HG02938 (cell line): ENCODE results near the gene FOXJ3.

ENCODE experiments used
- ATAC-seq: cut with Tn5 transposase; IDR thresholded peaks from one replicate; pipeline ENCODE4 v1.9.1; 2021; ENCODE audit warnings: mild to moderate bottlenecking, moderate library complexity; ENCODE audit not compliant: unreplicated experiment

FOXJ3 gene

GRCh38 chr1:42335050-42335808, at the start of gene FOXJ3:
Gene FOXJ3, minus strand, starts transcription at chr1:42335235. Its CDS starts 24,142 bp downstream, at chr1:42311093.
- peak; percentile 53 for ATAC-seq

- no peak for ATAC-seq
Measured at GRCh38 chr1:42381280-42381673, 46.2 kb upstream of the FOXJ3 start.

- peak; percentile 67 for ATAC-seq
Measured at GRCh38 chr1:42380586-42381279, 45.7 kb upstream of the FOXJ3 start, which contains the start of gene RIMKLA. Gene RIMKLA, plus strand, starts transcription at chr1:42380792. Its CDS starts 143 bp downstream, at chr1:42380935.

GRCh38 chr1:42379794-42380585, 45.0 kb upstream of the FOXJ3 start:
- peak; percentile 40 for ATAC-seq

GRCh38 chr1:42372796-42373195, 37.8 kb upstream of the FOXJ3 start:
- no peak for ATAC-seq

GRCh38 chr1:42370876-42371549, 36.0 kb upstream of the FOXJ3 start:
- no peak for ATAC-seq

GRCh38 chr1:42369471-42369870, 34.4 kb upstream of the FOXJ3 start:
- no peak for ATAC-seq

GRCh38 chr1:42368096-42368795, 33.2 kb upstream of the FOXJ3 start:
- no peak for ATAC-seq

- no peak for ATAC-seq
Measured at GRCh38 chr1:42365118-42365517, 30.1 kb upstream of the FOXJ3 start.

- no peak for ATAC-seq
Measured at GRCh38 chr1:42364542-42364941, 29.5 kb upstream of the FOXJ3 start.

GRCh38 chr1:42364089-42364488, 29.1 kb upstream of the FOXJ3 start:
- no peak for ATAC-seq

GRCh38 chr1:42359466-42359865, 24.4 kb upstream of the FOXJ3 start:
- no peak for ATAC-seq

- ATAC-seq, result no peak
Measured at GRCh38 chr1:42358791-42359190, 23.8 kb upstream of the FOXJ3 start.

GRCh38 chr1:42350086-42350485, 15.1 kb upstream of the FOXJ3 start:
- no peak for ATAC-seq

GRCh38 chr1:42348498-42348897, 13.5 kb upstream of the FOXJ3 start:
- ATAC-seq, result no peak

- no peak for ATAC-seq
Measured at GRCh38 chr1:42343049-42343448, 8.0 kb upstream of the FOXJ3 start.

- ATAC-seq, result no peak
Measured at GRCh38 chr1:42340901-42341300, 5.9 kb upstream of the FOXJ3 start.

GRCh38 chr1:42340093-42340492, 5.1 kb upstream of the FOXJ3 start:
- no peak for ATAC-seq

- no peak for ATAC-seq
Measured at GRCh38 chr1:42336978-42337377, 1.9 kb upstream of the FOXJ3 start.

- no peak for ATAC-seq
Measured at GRCh38 chr1:42335809-42336518, 929 bp upstream of the FOXJ3 start.
